ENCODE results near the gene CALD1. TPM values are rescaled to one million over a fixed set of nuclear protein-coding genes. Genes with fewer than 3 reads are reported as not detected.

CALD1 gene
- polyA plus RNA-seq, 1 donor from 2014 or later, result 8.0 TPM

DNA sequence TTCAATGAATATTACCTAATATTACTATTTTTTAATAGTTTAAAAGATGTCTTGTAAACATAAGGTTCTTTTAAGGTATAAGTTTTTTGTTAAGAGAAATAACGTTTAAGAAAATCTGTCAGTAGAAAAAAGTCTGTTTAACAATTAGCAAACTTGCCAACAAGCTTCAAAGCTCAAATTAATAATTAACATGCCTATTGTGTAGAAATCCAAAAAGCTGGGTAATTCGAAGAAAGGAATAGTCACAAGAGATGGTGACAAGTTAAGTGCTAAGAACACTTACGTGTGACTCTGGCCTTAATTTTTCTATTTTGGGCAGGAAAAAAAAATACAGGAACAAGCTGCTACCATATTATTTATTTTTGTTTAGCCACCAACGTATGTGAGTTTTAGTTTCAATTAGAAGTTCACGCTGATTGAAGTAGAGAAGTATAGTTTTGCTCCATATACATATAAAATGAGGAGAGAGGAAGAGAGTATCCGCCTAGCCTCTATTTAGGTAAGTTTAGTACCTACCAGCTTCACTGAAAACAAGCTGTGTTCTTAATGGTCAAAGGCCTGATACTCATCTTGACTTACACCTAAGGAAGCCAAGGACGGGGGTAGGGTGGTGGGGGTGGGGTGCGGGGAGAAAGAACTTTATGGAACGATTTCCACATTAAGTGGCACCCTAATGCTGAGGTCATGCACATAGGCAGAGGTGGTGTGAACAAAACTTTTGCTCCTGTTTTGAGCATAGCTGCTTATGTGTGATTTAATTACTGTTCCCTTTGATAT is 163.4 kb downstream of the CALD1 start:
- Histone ChIP-seq H3K79me2 (replicated peaks; ENCODE audit: insufficient read depth, low read length) (no peaks in the 10 kb centered on the region), H3F3A (ENCODE audit: insufficient read depth, low read length, poor library complexity, severe bottlenecking) (no peaks in the 10 kb centered on the region), H3K4me3 (ENCODE audit: low read length) (no peak overlapping the region), H4K20me1 (ENCODE audit: insufficient read depth) (no peaks in the 10 kb centered on the region), H3K9me3 (ENCODE audit: low read length) (no peaks in the 10 kb centered on the region), H3K9me2 (ENCODE audit: insufficient read depth, low read length) (no peaks in the 10 kb centered on the region), H3K4me2 (ENCODE audit: low read length) (no peak overlapping the region), H3K36me3 (ENCODE audit: insufficient read depth, low read length) (no peaks in the 10 kb centered on the region), H2AFZ (ENCODE audit: low read depth, low read length) (no peak overlapping the region), H3K27ac (ENCODE audit: low read length) (no peak overlapping the region), H3K9ac (ENCODE audit: low read length) (no peak overlapping the region), H3K27me3 (ENCODE audit: insufficient read depth, low read depth, low read length) (no peaks in the 10 kb centered on the region)
- TF ChIP-seq MXI1 (conservative IDR thresholded peaks at IDR 0.05; ENCODE audit: poor library complexity, severe bottlenecking) (no peak), SMC3 (conservative IDR thresholded peaks at IDR 0.05; ENCODE audit: poor library complexity) (no peak), EP300 (conservative IDR thresholded peaks at IDR 0.05; ENCODE audit: poor library complexity, severe bottlenecking) (no peak), RAD21 (conservative IDR thresholded peaks at IDR 0.05) (no peak), EZH2 (IDR thresholded peaks at IDR 0.05; ENCODE audit: borderline replicate concordance, insufficient read depth, low read length, poor library complexity, severe bottlenecking) (no peak)
- TF ChIP-seq, protein P1, sequence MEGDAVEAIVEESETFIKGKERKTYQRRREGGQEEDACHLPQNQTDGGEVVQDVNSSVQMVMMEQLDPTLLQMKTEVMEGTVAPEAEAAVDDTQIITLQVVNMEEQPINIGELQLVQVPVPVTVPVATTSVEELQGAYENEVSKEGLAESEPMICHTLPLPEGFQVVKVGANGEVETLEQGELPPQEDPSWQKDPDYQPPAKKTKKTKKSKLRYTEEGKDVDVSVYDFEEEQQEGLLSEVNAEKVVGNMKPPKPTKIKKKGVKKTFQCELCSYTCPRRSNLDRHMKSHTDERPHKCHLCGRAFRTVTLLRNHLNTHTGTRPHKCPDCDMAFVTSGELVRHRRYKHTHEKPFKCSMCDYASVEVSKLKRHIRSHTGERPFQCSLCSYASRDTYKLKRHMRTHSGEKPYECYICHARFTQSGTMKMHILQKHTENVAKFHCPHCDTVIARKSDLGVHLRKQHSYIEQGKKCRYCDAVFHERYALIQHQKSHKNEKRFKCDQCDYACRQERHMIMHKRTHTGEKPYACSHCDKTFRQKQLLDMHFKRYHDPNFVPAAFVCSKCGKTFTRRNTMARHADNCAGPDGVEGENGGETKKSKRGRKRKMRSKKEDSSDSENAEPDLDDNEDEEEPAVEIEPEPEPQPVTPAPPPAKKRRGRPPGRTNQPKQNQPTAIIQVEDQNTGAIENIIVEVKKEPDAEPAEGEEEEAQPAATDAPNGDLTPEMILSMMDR (IDR thresholded peaks at IDR 0.05; ENCODE audit: poor library complexity, severe bottlenecking), result no peak

DNA sequence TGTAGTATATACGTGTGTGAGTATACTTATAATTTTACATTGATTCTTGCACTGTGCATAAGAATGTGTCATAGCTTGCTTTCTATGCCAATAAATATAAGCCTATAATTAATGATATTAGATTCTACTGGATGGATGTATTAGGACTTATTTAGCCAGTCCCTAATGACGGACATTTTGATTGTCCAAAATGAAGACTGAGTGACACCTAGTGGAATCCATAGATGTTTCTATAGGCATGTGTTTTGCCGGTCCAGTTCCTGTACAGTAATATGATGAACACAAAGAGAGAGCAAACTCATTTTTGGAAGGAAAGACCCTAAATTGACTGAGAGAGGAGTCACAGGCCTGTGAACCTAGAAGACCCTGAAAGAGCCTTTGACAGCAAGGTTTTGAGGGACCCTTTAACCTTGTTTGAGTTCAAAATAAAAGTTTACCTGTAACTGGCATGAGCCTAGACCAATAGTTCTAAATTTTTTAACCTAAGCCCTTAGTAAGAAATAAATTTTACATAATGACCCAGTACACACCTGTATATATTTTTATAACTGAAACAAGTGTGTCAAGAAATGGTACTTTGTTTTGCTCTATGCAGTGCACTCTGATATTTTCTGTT is 164.5 kb downstream of the CALD1 start:
- no peaks in the 10 kb centered on the region for H3K36me3 ChIP-seq (ENCODE audit: insufficient read depth, low read length)
- no peaks in the 10 kb centered on the region for H4K20me1 ChIP-seq (ENCODE audit: insufficient read depth)
- no peaks in the 10 kb centered on the region for H3K9me2 ChIP-seq (ENCODE audit: insufficient read depth, low read length)
- no peaks in the 10 kb centered on the region for H3F3A ChIP-seq (ENCODE audit: insufficient read depth, low read length, poor library complexity, severe bottlenecking)
- H3K9me3 ChIP-seq (ENCODE audit: low read length), result no peaks in the 10 kb centered on the region
- no peak overlapping the region for H3K9ac ChIP-seq (ENCODE audit: low read length)
- H2AFZ ChIP-seq (ENCODE audit: low read depth, low read length), result no peak overlapping the region
- H3K79me2 ChIP-seq (replicated peaks; ENCODE audit: insufficient read depth, low read length), result no peaks in the 10 kb centered on the region
- H3K27me3 ChIP-seq (ENCODE audit: insufficient read depth, low read depth, low read length), result no peaks in the 10 kb centered on the region
- TF ChIP-seq MXI1 (conservative IDR thresholded peaks at IDR 0.05; ENCODE audit: poor library complexity, severe bottlenecking) (no peak), TAF1 (IDR thresholded peaks at IDR 0.05; ENCODE audit: low read depth) (no peak), EP300 (conservative IDR thresholded peaks at IDR 0.05; ENCODE audit: poor library complexity, severe bottlenecking) (no peak), POLR2AphosphoS5 (IDR thresholded peaks at IDR 0.05) (no peak), EZH2 (IDR thresholded peaks at IDR 0.05; ENCODE audit: borderline replicate concordance, insufficient read depth, low read length, poor library complexity, severe bottlenecking) (no peak), RAD21 (conservative IDR thresholded peaks at IDR 0.05) (peak; percentile 77), REST (IDR thresholded peaks at IDR 0.05; ENCODE audit: borderline replicate concordance) (no peak), SMC3 (conservative IDR thresholded peaks at IDR 0.05; ENCODE audit: poor library complexity) (peak; percentile 78)
- TF ChIP-seq, protein P1 (IDR thresholded peaks at IDR 0.05; ENCODE audit: poor library complexity, severe bottlenecking), result peak; percentile 72
- no peak overlapping the region for H3K4me3 ChIP-seq (ENCODE audit: low read length)
- no peak overlapping the region for H3K27ac ChIP-seq (ENCODE audit: low read length)
- no peak overlapping the region for H3K4me2 ChIP-seq (ENCODE audit: low read length)
